ENCODE measurements around the gene BPIFA1.

The BPIFA1 gene

GRCh38 chr20:33280775-33281174 is 45.0 kb downstream of the BPIFA1 start:
- Histone ChIP-seq H3K4me3 (replicated peaks; ENCODE audit: insufficient read depth, low read length) (no peak overlapping the region), H3K27me3 (ENCODE audit: insufficient read depth, poor library complexity, severe bottlenecking) (no peaks in the 10 kb centered on the region), H3K27ac (replicated peaks) (no peak overlapping the region)
- DNase-seq (ENCODE audit: low read depth in 1 of 2, low spot score in 1 of 2), result no peak
- no peak for TF ChIP-seq GABPA (IDR thresholded peaks at IDR 0.05; ENCODE audit: low read depth)
- TF ChIP-seq POLR2AphosphoS5 (IDR thresholded peaks at IDR 0.05; ENCODE audit: low read depth), result no peak
- TF ChIP-seq REST (IDR thresholded peaks at IDR 0.05; ENCODE audit: insufficient replicate concordance, low read depth), result no peak
- TF ChIP-seq SPI1 (IDR thresholded peaks at IDR 0.05; ENCODE audit: borderline replicate concordance, low read depth), result no peak
- no peak for TF ChIP-seq CTCF (IDR thresholded peaks at IDR 0.05; ENCODE audit: insufficient read depth, low read length)

GRCh38 chr20:33281550-33282146 is 45.9 kb downstream of the BPIFA1 start:
- no peak for TF ChIP-seq CTCF (IDR thresholded peaks at IDR 0.05; ENCODE audit: insufficient read depth, low read length)
- TF ChIP-seq GABPA (IDR thresholded peaks at IDR 0.05; ENCODE audit: low read depth), result no peak
- no peak for TF ChIP-seq REST (IDR thresholded peaks at IDR 0.05; ENCODE audit: insufficient replicate concordance, low read depth)
- no peak for TF ChIP-seq SPI1 (IDR thresholded peaks at IDR 0.05; ENCODE audit: borderline replicate concordance, low read depth)
- TF ChIP-seq POLR2AphosphoS5 (IDR thresholded peaks at IDR 0.05; ENCODE audit: low read depth), result no peak
- H3K4me3 ChIP-seq (replicated peaks; ENCODE audit: insufficient read depth, low read length), result no peak overlapping the region
- H3K27ac ChIP-seq (replicated peaks), result no peak overlapping the region
- no peaks in the 10 kb centered on the region for H3K27me3 ChIP-seq (ENCODE audit: insufficient read depth, poor library complexity, severe bottlenecking)
- DNase-seq (ENCODE audit: low read depth in 1 of 2, low spot score in 1 of 2), result no peak

GRCh38 chr20:33282196-33282934 is 46.6 kb downstream of the BPIFA1 start:
- Histone ChIP-seq H3K4me3 (replicated peaks; ENCODE audit: insufficient read depth, low read length) (no peak overlapping the region), H3K27ac (replicated peaks) (no peak overlapping the region), H3K27me3 (ENCODE audit: insufficient read depth, poor library complexity, severe bottlenecking) (peaks cover 4% of the 10 kb centered on the region)
- no peak for DNase-seq (ENCODE audit: low read depth in 1 of 2, low spot score in 1 of 2)
- TF ChIP-seq SPI1 (IDR thresholded peaks at IDR 0.05; ENCODE audit: borderline replicate concordance, low read depth) (no peak), POLR2AphosphoS5 (IDR thresholded peaks at IDR 0.05; ENCODE audit: low read depth) (no peak), REST (IDR thresholded peaks at IDR 0.05; ENCODE audit: insufficient replicate concordance, low read depth) (no peak), CTCF (IDR thresholded peaks at IDR 0.05; ENCODE audit: insufficient read depth, low read length) (no peak), GABPA (IDR thresholded peaks at IDR 0.05; ENCODE audit: low read depth) (no peak)
